Lower leg skin (tissue), 3 donors: ENCODE measurements around the gene CPOX.

ENCODE experiments used
- CTCF ChIP-seq, 3 donors: fragments of 450-650 bp; IDR thresholded peaks; one replicate each; pipeline ENCODE4 v1.5.1; 2016; ENCODE audit warnings: antibody characterized with exemption in 3 of 3, mild to moderate bottlenecking in 3 of 3, moderate library complexity in 2 of 3
- POLR2A ChIP-seq, 2 donors: fragments of 450-650 bp; IDR thresholded peaks; one replicate each; pipeline ENCODE4 v1.6.1; 2016 to 2017; ENCODE audit warnings: antibody characterized with exemption in 2 of 2, mild to moderate bottlenecking in 1 of 2, moderate library complexity in 1 of 2

- no peak for TF ChIP-seq CTCF (IDR thresholded peaks at IDR 0.05)
- TF ChIP-seq POLR2A (IDR thresholded peaks at IDR 0.05): no peak
Measured at GRCh38 chr3:98567666-98568270, 25.6 kb downstream of the CPOX start.
